IMR-90 (cell line): ENCODE data around the gene ERGIC1. TPM values are rescaled to one million over a fixed set of nuclear protein-coding genes. Genes with fewer than 3 reads are reported as not detected.
A peak's percentile ranks its signal among the peaks of the same experiment; 100 is the strongest.

ENCODE experiments used
- ATAC-seq: fragments of 200-7000 bp; cut with Tn5 transposase; 2 replicates; pipeline ENCODE4 v1.9.1; 2020; ENCODE audit warnings: low read depth, mild to moderate bottlenecking, moderate library complexity
- BruUV-seq: library from RNA; stranded (reverse); fragments of 400-500 nt; replicated peaks from 2 replicates; lab custom pipeline; 2021; lab: Mats Ljungman, UMichigan
- CTCF ChIA-PET: fragments of 300-600 bp; formaldehyde crosslinking; extraction: SDS; loops from one replicate; lab custom pipeline; 2021; ENCODE audit warnings: antibody characterized with exemption; lab: Yijun Ruan, JAX
- POLR2A ChIA-PET: fragments of 300-600 bp; sonication (Branson Sonifier 250); formaldehyde crosslinking; loops from one replicate; lab custom pipeline; 2022; ENCODE audit warnings: antibody characterized with exemption; ENCODE audit not compliant: unreplicated experiment; lab: Charles Lee
- DNase-seq: peaks from one replicate; pipeline ENCODE4 v3.0.0; 2013
- H2AFZ ChIP-seq: replicated peaks from 2 replicates; pipeline ENCODE3; 2013; ENCODE audit warnings: low read length, mild to moderate bottlenecking; ENCODE audit not compliant: poor library complexity
- H2AK5ac ChIP-seq: 2 replicates; pipeline ENCODE4 v1.6.1; 2013; ENCODE audit warnings: low read depth, low read length, inconsistent platforms
- H2AK9ac ChIP-seq: replicated peaks from 2 replicates; pipeline ENCODE3; 2013; ENCODE audit warnings: mild to moderate bottlenecking, low read depth, low read length, moderate library complexity; ENCODE audit not compliant: poor library complexity
- H2BK120ac ChIP-seq: 2 replicates; pipeline ENCODE4 v1.6.1; 2013; ENCODE audit warnings: low read depth, low read length, inconsistent platforms
- H2BK15ac ChIP-seq: 3 replicates; pipeline ENCODE4 v1.6.1; 2013; ENCODE audit warnings: low read depth, low read length, inconsistent platforms
- H2BK20ac ChIP-seq: 2 replicates; pipeline ENCODE4 v1.6.1; 2013; ENCODE audit warnings: low read depth, mild to moderate bottlenecking, inconsistent platforms, low read length, moderate library complexity
- H2BK5ac ChIP-seq: 2 replicates; pipeline ENCODE4 v1.6.1; 2013; ENCODE audit warnings: mild to moderate bottlenecking, low read depth, low read length, inconsistent platforms; ENCODE audit not compliant: poor library complexity, severe bottlenecking
- H3K14ac ChIP-seq: replicated peaks from 2 replicates; pipeline ENCODE4 v1.6.1; 2013; ENCODE audit warnings: low read depth, low read length, inconsistent platforms
- H3K18ac ChIP-seq: 2 replicates; pipeline ENCODE4 v1.6.1; 2013; ENCODE audit warnings: low read depth, low read length, control low read depth
- H3K23ac ChIP-seq: 2 replicates; pipeline ENCODE4 v1.6.1; 2013; ENCODE audit warnings: low read depth, low read length, inconsistent platforms
- H3K27ac ChIP-seq: 2 replicates; pipeline ENCODE4 v1.5.1; 2013; ENCODE audit warnings: mild to moderate bottlenecking, control low read depth, low read length; ENCODE audit not compliant: insufficient read depth
- H3K27me3 ChIP-seq: 2 replicates; pipeline ENCODE4 v1.6.1; 2013; ENCODE audit warnings: low read length; ENCODE audit not compliant: control insufficient read depth, insufficient read depth
- H3K36me3 ChIP-seq: 2 replicates; pipeline ENCODE4 v1.6.1; 2013; ENCODE audit warnings: low read length, mixed read lengths; ENCODE audit not compliant: control insufficient read depth, insufficient read depth
- H3K4ac ChIP-seq: 2 replicates; pipeline ENCODE4 v1.6.1; 2013; ENCODE audit warnings: low read depth, low read length, inconsistent platforms
- H3K4me1 ChIP-seq: 2 replicates; pipeline ENCODE4 v1.6.1; 2013; ENCODE audit warnings: low read length, mixed read lengths; ENCODE audit not compliant: control insufficient read depth, insufficient read depth
- H3K4me2 ChIP-seq: 2 replicates; pipeline ENCODE4 v1.6.1; 2013; ENCODE audit warnings: low read depth, mild to moderate bottlenecking, control low read depth, low read length, moderate library complexity
- H3K4me3 ChIP-seq: 2 replicates; pipeline ENCODE4 v1.5.1; 2013; ENCODE audit warnings: low read depth, mild to moderate bottlenecking, control low read depth, low read length, moderate library complexity; ENCODE audit not compliant: insufficient read depth
- H3K56ac ChIP-seq: 2 replicates; pipeline ENCODE4 v1.6.1; 2013; ENCODE audit warnings: low read length, inconsistent platforms; ENCODE audit not compliant: insufficient read depth; ENCODE audit errors: extremely low read depth
- H3K79me1 ChIP-seq, 2 experiments: 2 replicates each; pipeline ENCODE4 v1.6.1; 2013; ENCODE audit warnings: low read length in 2 of 2, inconsistent platforms in 1 of 2, low read depth in 1 of 2
- H3K9ac ChIP-seq: 2 replicates; pipeline ENCODE4 v1.6.1; 2013; ENCODE audit warnings: low read depth, low read length, control low read depth
- H3K9me1 ChIP-seq: 2 replicates; pipeline ENCODE4 v1.6.1; 2013; ENCODE audit warnings: low read length, inconsistent platforms; ENCODE audit not compliant: insufficient read depth
- H3K9me3 ChIP-seq: 2 replicates; pipeline ENCODE4 v1.6.1; 2013; ENCODE audit warnings: low read length; ENCODE audit not compliant: control insufficient read depth, insufficient read depth
- H4K20me1 ChIP-seq: 2 replicates; pipeline ENCODE4 v1.6.1; 2013; ENCODE audit warnings: low read length, inconsistent platforms; ENCODE audit not compliant: insufficient read depth
- H4K5ac ChIP-seq: 2 replicates; pipeline ENCODE4 v1.6.1; 2013; ENCODE audit warnings: mild to moderate bottlenecking, low read depth, low read length, control low read depth
- H4K8ac ChIP-seq, 2 experiments: 2 replicates each; pipeline ENCODE4 v1.6.1; 2013; ENCODE audit warnings: low read depth in 2 of 2, low read length in 2 of 2, control low read depth in 1 of 2, inconsistent platforms in 1 of 2
- H4K91ac ChIP-seq: 2 replicates; pipeline ENCODE4 v1.6.1; 2013; ENCODE audit warnings: low read depth, low read length, inconsistent platforms; ENCODE audit not compliant: insufficient read depth
- BHLHE40 ChIP-seq: fragments of 150-350 bp; IDR thresholded peaks from 2 replicates; pipeline ENCODE4 v1.6.1; 2016; ENCODE audit warnings: mild to moderate bottlenecking, low read depth, low read length
- FOS ChIP-seq: fragments of 150-350 bp; IDR thresholded peaks from 2 replicates; pipeline ENCODE4 v1.6.1; 2016; ENCODE audit warnings: low read depth, low read length
- MAFK ChIP-seq: IDR thresholded peaks from 2 replicates; pipeline ENCODE4 v1.6.1; 2012; ENCODE audit warnings: low read depth, low read length, improper control_type of control experiment
- MAZ ChIP-seq: IDR thresholded peaks from 2 replicates; pipeline ENCODE4 v1.6.1; 2012; ENCODE audit warnings: low read depth, mild to moderate bottlenecking, low read length, improper control_type of control experiment, moderate library complexity, borderline replicate concordance
- NFE2L2 ChIP-seq: fragments of 150-350 bp; IDR thresholded peaks from 2 replicates; pipeline ENCODE4 v1.6.1; 2016; ENCODE audit warnings: low read depth, mild to moderate bottlenecking, low read length
- WGBS, 2 experiments: methylation state at CpG; one replicate each; pipeline versions ENCODE4 v1.1.5 to v1.1.7; 2013; ENCODE audit warnings: missing lambda C conversion rate in 2 of 2; ENCODE audit not compliant: insufficient read length in 1 of 2; ENCODE audit errors: extremely low coverage in 2 of 2; 5-methylcytosine and 5-hydroxymethylcytosine counted together
- dilution Hi-C: fragments of 300-500 bp; cut with HindIII; formaldehyde crosslinking; loops from one replicate; pipeline ENCODE4 v1.14.3; 2018; ENCODE audit warnings: low sequenced_read_pairs; ENCODE audit not compliant: unreplicated experiment
- in situ Hi-C: fragments of 300-500 bp; cut with MboI; formaldehyde crosslinking; loops from 3 replicates; pipeline ENCODE4 v1.14.3; 2019; ENCODE audit warnings: low sequenced_read_pairs, inconsistent platforms, mixed read lengths
- intact Hi-C: fragments of 100-400 bp; cut with micrococcal nuclease; formaldehyde crosslinking; loops from 2 replicates; pipeline ENCODE4 v1.10.0; 2022
- polyA plus RNA-seq, 3 experiments: library from polyadenylated mRNA; depleted of rRNA; stranded (reverse); fragments of >200 nt; gene quantifications; 2 replicates each; pipeline ENCODE4 v1.2.3, GENCODE V29; 2012; ENCODE audit warnings: low replicate concordance in 1 of 3
- total RNA-seq: library from RNA; depleted of rRNA; stranded (reverse); fragments of >200 nt; gene quantifications from 2 replicates; pipeline ENCODE4 v1.2.3, GENCODE V29; 2012

ERGIC1 gene
- total and polyA plus RNA-seq, 2 of the 4 experiments (the other 2 are of a cell fraction): 134 to 192 TPM

DNA sequence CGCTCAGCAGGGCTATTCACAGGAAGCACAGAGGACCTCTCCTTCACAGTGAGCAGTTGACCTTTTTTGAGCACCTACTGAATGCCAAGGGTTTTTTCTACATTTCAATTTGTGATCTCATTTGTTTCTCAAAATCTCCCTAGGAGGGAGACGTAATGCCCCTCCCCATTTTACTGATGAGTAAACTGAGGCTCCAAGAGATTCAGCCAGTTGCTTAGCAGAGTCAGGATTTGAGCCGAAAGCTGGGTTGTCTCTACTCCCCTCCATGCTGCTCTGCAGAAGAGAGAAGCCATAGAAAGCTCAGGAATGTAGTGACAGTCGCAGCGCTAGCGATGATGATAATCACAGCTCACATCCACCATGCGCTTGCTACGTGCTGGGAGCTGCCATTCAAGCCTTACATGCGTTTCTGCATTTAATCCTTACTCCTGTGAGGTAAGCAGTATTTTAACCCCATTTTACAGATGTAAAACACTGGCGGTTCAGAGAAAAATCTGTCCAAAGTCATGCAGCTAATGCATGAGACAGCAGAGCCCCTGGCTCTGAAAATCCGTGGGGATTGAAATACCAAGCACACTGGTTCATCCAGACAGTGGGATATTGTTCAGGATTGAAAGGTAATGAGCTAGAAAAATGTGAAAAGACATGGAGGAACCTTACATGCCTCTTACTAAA, 33.8 kb downstream of the ERGIC1 start (continued):
- TF ChIP-seq MAZ (no peak), FOS (no peak)

DNA sequence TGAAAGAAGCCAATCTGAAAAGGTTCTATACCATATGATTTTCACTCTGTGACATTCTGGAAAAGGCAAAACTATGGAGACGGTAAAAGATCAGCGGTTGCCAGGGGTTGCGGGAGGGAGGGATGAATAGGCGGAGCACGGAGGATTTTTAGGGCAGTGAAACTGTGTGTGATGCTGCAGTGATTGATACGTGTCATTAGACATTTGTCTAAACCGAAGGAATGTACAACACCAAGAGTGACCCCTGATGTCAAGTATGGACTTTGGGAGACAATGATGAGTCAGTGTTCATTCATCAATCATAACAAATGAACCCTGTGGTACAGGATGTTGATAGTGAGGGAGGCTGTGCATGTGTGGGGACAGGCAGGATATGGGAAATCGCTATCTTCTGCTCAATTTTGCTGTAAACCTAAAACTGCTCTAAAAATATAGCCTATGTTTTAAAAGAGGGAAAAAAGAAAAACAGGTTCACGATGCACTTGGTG, 34.4 kb downstream of the ERGIC1 start:
- H4K8ac ChIP-seq: peak overlapping the region; percentile 77 to 83
- TF ChIP-seq NFE2L2 (no peak; the same call in 1 of the 2 replicates), BHLHE40 (peak; percentile 44), FOS (peak; percentile 67), MAFK (peak; percentile 23; the same call in 1 of the 2 replicates)
- H2BK5ac ChIP-seq: peak overlapping the region; percentile 97
- H3K23ac ChIP-seq: peak overlapping the region; percentile 91
- peaks cover 1% of the 10 kb centered on the region; the same call in 1 of the 2 replicates for H3K36me3 ChIP-seq
- dilution Hi-C loops (no loop called here), in situ Hi-C loops (no loop called here), intact Hi-C loops (loop anchor here (2.0 kb wide), 1 partner anchor 34 kb away; no protein-coding TSS in a partner anchor)
- ChIA-PET CTCF (interaction anchor here (0.7 to 1.6 kb wide), 4 partner anchors 9 to 154 kb away, joined by 3 to 9 read pairs (median 4); no protein-coding TSS in a partner anchor), POLR2A (interaction anchor here (2.6 kb wide), 1 partner anchor 98 kb away, joined by 15 read pairs; the partner anchor contains the start of gene DUSP1)
- peak overlapping the region; percentile 94 for H2BK120ac ChIP-seq
- peak overlapping the region; percentile 4 for H3K4me2 ChIP-seq
- peak overlapping the region; percentile 97 for H4K91ac ChIP-seq
- peak overlapping the region; percentile 22; the same call in 1 of the 2 replicates for H3K18ac ChIP-seq
- H2BK15ac ChIP-seq: peak overlapping the region; percentile 87; the same call in 1 of the 3 replicates
- H3K14ac ChIP-seq: peak overlapping the region; percentile 87
- H2AFZ ChIP-seq: peak overlapping the region; percentile 50
- peak overlapping the region; percentile 89 for H2BK20ac ChIP-seq
- peak overlapping the region; percentile 24; the same call in 1 of the 2 replicates for H3K9ac ChIP-seq
- peaks cover 35 to 81% of the 10 kb centered on the region in 2 experiments for H3K79me1 ChIP-seq
- BruUV-seq: no TSS peak
- peak overlapping the region; percentile 97 for H3K4ac ChIP-seq
- peak overlapping the region; percentile 6; the same call in 1 of the 2 replicates for H4K5ac ChIP-seq
- H3K56ac ChIP-seq: peak overlapping the region; percentile 68
- H3K9me3 ChIP-seq: no peaks in the 10 kb centered on the region
- ATAC-seq: peak; percentile 13
- H3K4me1 ChIP-seq: peaks cover 49% of the 10 kb centered on the region
- peaks cover 11% of the 10 kb centered on the region for H4K20me1 ChIP-seq
- no peaks in the 10 kb centered on the region for H3K27me3 ChIP-seq
- H2AK5ac ChIP-seq: peak overlapping the region; percentile 97
- peak; percentile 89 for DNase-seq
- H3K27ac ChIP-seq: peak overlapping the region; percentile 78
- WGBS, 2 experiments: 0% methylated on average over 2 of the region's 9 CpGs; no CpG with 5 or more reads in 1 of the 2 experiments
- H2AK9ac ChIP-seq: peak overlapping the region; percentile 91
- no peak overlapping the region for H3K4me3 ChIP-seq
- H3K9me1 ChIP-seq: peaks cover 34% of the 10 kb centered on the region
